HepG2 (cell line): ENCODE measurements around the gene ZNF541. TPM values are rescaled to one million over a fixed set of nuclear protein-coding genes. Genes with fewer than 3 reads are reported as not detected.

Experiments
- ARNTL ChIP-seq: sonication (generic); formaldehyde crosslinking; IDR thresholded peaks from 2 replicates; pipeline ENCODE4 v1.4.0; 2020; ENCODE audit warnings: mild to moderate bottlenecking, missing genetic modification reagents
- BHLHE40 ChIP-seq: IDR thresholded peaks from 2 replicates; pipeline ENCODE4 v1.6.1; 2011; ENCODE audit warnings: low read length, improper control_type of control experiment
- ELF4 ChIP-seq: sonication (generic); formaldehyde crosslinking; IDR thresholded peaks from 2 replicates; pipeline ENCODE4 v1.5.0; 2020; ENCODE audit warnings: missing genetic modification reagents, mild to moderate bottlenecking, moderate library complexity, borderline replicate concordance
- ERF ChIP-seq: IDR thresholded peaks from 2 replicates; pipeline ENCODE4 v1.6.1; 2018; ENCODE audit warnings: missing biosample characterization, missing genetic modification reagents
- NFE2L2 ChIP-seq: fragments of 150-350 bp; IDR thresholded peaks from 2 replicates; pipeline ENCODE4 v1.6.1; 2014; ENCODE audit warnings: low read length
- NFKB2 ChIP-seq: sonication (generic); formaldehyde crosslinking; IDR thresholded peaks from 2 replicates; pipeline ENCODE4 v1.4.0; 2020; ENCODE audit warnings: missing genetic modification reagents, borderline replicate concordance
- RBFOX2 ChIP-seq: fragments of 200-400 bp; formaldehyde crosslinking; IDR thresholded peaks from 2 replicates; pipeline ENCODE4 v1.6.1; 2017; ENCODE audit warnings: low read depth, mild to moderate bottlenecking, low read length
- REST ChIP-seq, 2 experiments: IDR thresholded peaks; 2 replicates each; pipeline ENCODE4 v1.6.1; 2011 to 2012; ENCODE audit warnings: low read length in 2 of 2, borderline replicate concordance in 1 of 2, low read depth in 1 of 2, mild to moderate bottlenecking in 1 of 2, moderate library complexity in 1 of 2
- SAP130 ChIP-seq: IDR thresholded peaks from 2 replicates; pipeline ENCODE4 v1.6.1; 2016; ENCODE audit warnings: low read depth
- SNAPC5 ChIP-seq: sonication (generic); formaldehyde crosslinking; IDR thresholded peaks from 2 replicates; pipeline ENCODE4 v1.8.1; 2023; ENCODE audit warnings: mild to moderate bottlenecking, missing genetic modification reagents, borderline replicate concordance
- SP4 ChIP-seq: sonication (generic); formaldehyde crosslinking; IDR thresholded peaks from 2 replicates; pipeline ENCODE4 v1.8.1; 2023; ENCODE audit warnings: mild to moderate bottlenecking, missing genetic modification reagents
- UBTF ChIP-seq: sonication (generic); formaldehyde crosslinking; IDR thresholded peaks from 2 replicates; pipeline ENCODE4 v1.4.0; 2020; ENCODE audit warnings: mild to moderate bottlenecking, missing genetic modification reagents
- ZBTB37 ChIP-seq: sonication (generic); formaldehyde crosslinking; IDR thresholded peaks from 2 replicates; pipeline ENCODE4 v1.4.0; 2020; ENCODE audit warnings: mild to moderate bottlenecking, missing genetic modification reagents
- ZMAT3 ChIP-seq: sonication (generic); formaldehyde crosslinking; conservative IDR thresholded peaks from 2 replicates; pipeline ENCODE4 v1.7.0; 2021; ENCODE audit warnings: missing genetic modification reagents
- ZNF138 ChIP-seq: sonication (generic); formaldehyde crosslinking; IDR thresholded peaks from 2 replicates; pipeline ENCODE4 v1.5.0; 2020; ENCODE audit warnings: mild to moderate bottlenecking, low read depth, missing genetic modification reagents
- ZNF3 ChIP-seq: IDR thresholded peaks from 2 replicates; pipeline ENCODE4 v1.7.0; 2017; ENCODE audit warnings: inconsistent platforms
- ZNF546 ChIP-seq: sonication (generic); formaldehyde crosslinking; conservative IDR thresholded peaks from 2 replicates; pipeline ENCODE4 v1.8.1; 2023; ENCODE audit warnings: mild to moderate bottlenecking, missing genetic modification reagents
- ZNF678 ChIP-seq: sonication (generic); formaldehyde crosslinking; IDR thresholded peaks from 2 replicates; pipeline ENCODE4 v1.4.0; 2020; ENCODE audit warnings: mild to moderate bottlenecking, missing genetic modification reagents
- ZNF720 ChIP-seq: sonication (generic); formaldehyde crosslinking; IDR thresholded peaks from 2 replicates; pipeline ENCODE4 v1.4.0; 2020; ENCODE audit warnings: missing genetic modification reagents
- ZNF800 ChIP-seq: sonication (generic); formaldehyde crosslinking; IDR thresholded peaks from 2 replicates; pipeline ENCODE4 v1.4.0; 2020; ENCODE audit warnings: missing genetic modification reagents
- polyA plus RNA-seq, 8 experiments: library from polyadenylated mRNA; depleted of rRNA in 3 of 8; stranded (reverse) in 7 of 8; unstranded in 1 of 8; fragments of >200 nt; fragmentation: Illumina TruSeq in 4 of 8; extraction: Trizol in 4 of 8; gene quantifications; 2 replicates each; pipeline versions ENCODE4 v1.2.1 to v1.2.3, GENCODE V29; 2011 to 2016; ENCODE audit warnings: low read depth in 4 of 8, missing spikeins in 1 of 8, mixed read lengths in 1 of 8; ENCODE audit not compliant: insufficient read depth in 1 of 8
- total RNA-seq, 5 experiments: library from RNA; depleted of rRNA; stranded (reverse); fragments of >200 nt; fragmentation: Illumina TruSeq; extraction: Trizol; gene quantifications; 2 replicates each; pipeline ENCODE4 v1.2.3, GENCODE V29; 2016; ENCODE audit warnings: low read depth in 1 of 5

The ZNF541 gene
- total and polyA plus RNA-seq, 2 of the 13 experiments (the other 11 are each of a cell fraction or from before 2014, with no cell fraction given): 0.03 to 0.04 TPM

GRCh38 chr19:47609906-47610894, 37.3 kb upstream of the ZNF541 start (continued):
- TF ChIP-seq RBFOX2: peak; percentile 73
- TF ChIP-seq ZBTB37 (CRISPR knock-in tag): no peak
- no peak for TF ChIP-seq BHLHE40
- TF ChIP-seq SAP130: peak; percentile 82
- no peak for TF ChIP-seq NFE2L2
- 0 out of 2 replicates have a peak, but pooled peaks have one; percentile 51 for TF ChIP-seq ZNF678 (CRISPR knock-in tag)
- TF ChIP-seq ERF: peak; percentile 41; the same call in 1 of the 2 replicates
- no peak for TF ChIP-seq SNAPC5 (CRISPR knock-in tag)
- TF ChIP-seq ZNF546: no peak
- peak; percentile 98 for TF ChIP-seq UBTF (CRISPR knock-in tag)
- TF ChIP-seq NFKB2 (CRISPR knock-in tag): peak; percentile 75; the same call in 1 of the 2 replicates
- TF ChIP-seq ZMAT3 (CRISPR knock-in tag): no peak
- no peak for TF ChIP-seq ARNTL
- TF ChIP-seq ELF4: no peak
- no peak for TF ChIP-seq ZNF720 (CRISPR knock-in tag)
- TF ChIP-seq SP4: no peak; the same call in 1 of the 2 replicates
- no peak for TF ChIP-seq ZNF3 (CRISPR knock-in tag)
- TF ChIP-seq ZNF138 (CRISPR knock-in tag): no peak
- TF ChIP-seq REST (IDR thresholded peaks at IDR 0.05; ENCODE audit: borderline replicate concordance in 1 of 2, low read depth in 1 of 2, low read length in 2 of 2): no peak
- TF ChIP-seq ZNF800: 0 out of 2 replicates have a peak, but pooled peaks have one; percentile 61
